Calu3 (cell line): ENCODE results near the gene CASQ1. TPM values are rescaled to one million over a fixed set of nuclear protein-coding genes. Genes with fewer than 3 reads are reported as not detected.

Experiments
- BruUV-seq: library from RNA; stranded (reverse); fragments of 400-500 nt; replicated peaks from 2 replicates; lab custom pipeline; 2021; lab: Mats Ljungman, UMichigan
- CTCF ChIA-PET: fragments of 300-600 bp; sonication (Branson Sonifier 250); formaldehyde crosslinking; loops from one replicate; lab custom pipeline; 2022; ENCODE audit warnings: antibody characterized with exemption; lab: Charles Lee
- DNase-seq: peaks from one replicate; pipeline ENCODE4 v3.0.0; 2022
- H3K27ac Mint-ChIP-seq: one replicate; pipeline ENCODE4 v1.8.0; 2022; ENCODE audit warnings: mixed read lengths; ENCODE audit not compliant: unreplicated experiment
- H3K27me3 Mint-ChIP-seq: one replicate; pipeline ENCODE4 v1.8.0; 2022; ENCODE audit warnings: mixed read lengths; ENCODE audit not compliant: unreplicated experiment
- H3K36me3 Mint-ChIP-seq: one replicate; pipeline ENCODE4 v1.8.0; 2022; ENCODE audit warnings: mild to moderate bottlenecking, moderate library complexity, mixed read lengths; ENCODE audit not compliant: insufficient read depth, unreplicated experiment
- H3K4me1 Mint-ChIP-seq: one replicate; pipeline ENCODE4 v1.8.0; 2022; ENCODE audit warnings: mild to moderate bottlenecking, low read depth, mixed read lengths; ENCODE audit not compliant: unreplicated experiment
- H3K4me3 Mint-ChIP-seq: one replicate; pipeline ENCODE4 v1.8.0; 2022; ENCODE audit warnings: mild to moderate bottlenecking, low read depth, moderate library complexity, mixed read lengths; ENCODE audit not compliant: unreplicated experiment
- H3K9me3 Mint-ChIP-seq: one replicate; pipeline ENCODE4 v1.8.0; 2022; ENCODE audit warnings: low read depth, mixed read lengths; ENCODE audit not compliant: unreplicated experiment
- CTCF ChIP-seq: fragments of 200-600 bp; IDR thresholded peaks from one replicate; pipeline ENCODE4 v1.8.0; 2022; ENCODE audit warnings: antibody characterized with exemption; ENCODE audit not compliant: unreplicated experiment
- intact Hi-C: fragments of 100-400 bp; cut with micrococcal nuclease; formaldehyde crosslinking; loops from one replicate; pipeline ENCODE4 v1.10.0; 2022; ENCODE audit not compliant: unreplicated experiment
- total RNA-seq: library from RNA; stranded (reverse); gene quantifications from 2 replicates; pipeline ENCODE4 v1.2.3, GENCODE V29; 2022

CASQ1 gene
- total RNA-seq, 1 experiment from 2014 or later, result not detected

GRCh38 chr1:160187407-160187806 is 3.0 kb upstream of the CASQ1 start:
- Mint-ChIP-seq H3K4me1 (no peaks in the 10 kb centered on the region), H3K27me3 (peaks cover 44% of the 10 kb centered on the region), H3K4me3 (no peak overlapping the region), H3K27ac (no peak overlapping the region), H3K9me3 (no peaks in the 10 kb centered on the region), H3K36me3 (no peaks in the 10 kb centered on the region)
- DNase-seq, result no peak
- CTCF ChIA-PET, result no interaction called here
- BruUV-seq, result no TSS peak
- intact Hi-C loops, result no loop called here
- no peak for TF ChIP-seq CTCF

- TF ChIP-seq CTCF, result no peak
- H3K27ac Mint-ChIP-seq, result no peak overlapping the region
- CTCF ChIA-PET, result no interaction called here
- BruUV-seq, result no TSS peak
- no peak for DNase-seq
- no peak overlapping the region for H3K4me3 Mint-ChIP-seq
- H3K27me3 Mint-ChIP-seq, result peaks cover 43% of the 10 kb centered on the region
- no peaks in the 10 kb centered on the region for H3K9me3 Mint-ChIP-seq
- H3K36me3 Mint-ChIP-seq, result no peaks in the 10 kb centered on the region
- no peaks in the 10 kb centered on the region for H3K4me1 Mint-ChIP-seq
- intact Hi-C loops, result no loop called here
These were observed 2.0 kb upstream of the CASQ1 start for GRCh38 chr1:160188341-160188740.

GRCh38 chr1:160191756-160192155 is 1.4 kb downstream of the CASQ1 start:
- no peaks in the 10 kb centered on the region for H3K36me3 Mint-ChIP-seq
- no peaks in the 10 kb centered on the region for H3K9me3 Mint-ChIP-seq
- no peak overlapping the region for H3K27ac Mint-ChIP-seq
- no peak for DNase-seq
- no peaks in the 10 kb centered on the region for H3K4me1 Mint-ChIP-seq
- intact Hi-C loops, result loop anchor here (2.0 kb wide), 1 partner anchor 185 kb away; no protein-coding TSS in a partner anchor
- no peak for TF ChIP-seq CTCF
- H3K27me3 Mint-ChIP-seq, result peaks cover 32% of the 10 kb centered on the region
- no TSS peak for BruUV-seq
- CTCF ChIA-PET, result interaction anchor here (2.1 to 3.3 kb wide), 3 partner anchors 28 to 100 kb away, joined by 46 to 92 read pairs (median 54); no protein-coding TSS in a partner anchor
- no peak overlapping the region for H3K4me3 Mint-ChIP-seq

GRCh38 chr1:160192234-160192633 is 1.9 kb downstream of the CASQ1 start:
- H3K4me3 Mint-ChIP-seq, result no peak overlapping the region
- TF ChIP-seq CTCF, result no peak
- H3K9me3 Mint-ChIP-seq, result no peaks in the 10 kb centered on the region
- BruUV-seq, result no TSS peak
- no peaks in the 10 kb centered on the region for H3K36me3 Mint-ChIP-seq
- intact Hi-C loops, result loop anchor here (2.0 kb wide), 1 partner anchor 185 kb away; no protein-coding TSS in a partner anchor
- no peak for DNase-seq
- peaks cover 28% of the 10 kb centered on the region for H3K27me3 Mint-ChIP-seq
- H3K27ac Mint-ChIP-seq, result no peak overlapping the region
- CTCF ChIA-PET, result interaction anchor here (2.1 to 3.3 kb wide), 3 partner anchors 27 to 99 kb away, joined by 46 to 92 read pairs (median 54); no protein-coding TSS in a partner anchor
- H3K4me1 Mint-ChIP-seq, result no peaks in the 10 kb centered on the region
